ENCODE measurements around the gene FHL2.

The FHL2 gene

DNA sequence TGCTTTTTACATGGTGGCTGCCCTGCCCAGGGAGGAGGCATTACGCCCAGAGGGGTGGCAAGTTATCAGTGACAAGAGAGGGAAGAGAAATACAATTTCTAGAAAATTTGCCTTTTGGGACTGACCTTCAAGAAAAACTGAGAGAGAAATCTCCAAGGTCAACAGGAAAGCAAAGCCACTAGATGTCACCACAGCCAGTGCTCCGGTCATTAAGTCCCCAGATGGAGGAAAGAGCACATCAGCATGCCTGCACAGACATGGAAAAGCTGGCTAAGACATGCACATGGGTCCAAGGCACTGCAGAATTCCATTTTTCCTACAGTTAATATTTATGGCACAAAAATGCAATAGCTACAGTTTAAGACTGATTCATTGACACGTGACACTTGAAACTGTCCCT, 21.0 kb downstream of the FHL2 start:
- H3K27ac ChIP-seq (ENCODE audit: low read length), result no peak overlapping the region
- H3K36me3 ChIP-seq (replicated peaks; ENCODE audit: insufficient read depth, low read length), result no peaks in the 10 kb centered on the region
- H3K9ac ChIP-seq (ENCODE audit: low read length), result no peak overlapping the region

DNA sequence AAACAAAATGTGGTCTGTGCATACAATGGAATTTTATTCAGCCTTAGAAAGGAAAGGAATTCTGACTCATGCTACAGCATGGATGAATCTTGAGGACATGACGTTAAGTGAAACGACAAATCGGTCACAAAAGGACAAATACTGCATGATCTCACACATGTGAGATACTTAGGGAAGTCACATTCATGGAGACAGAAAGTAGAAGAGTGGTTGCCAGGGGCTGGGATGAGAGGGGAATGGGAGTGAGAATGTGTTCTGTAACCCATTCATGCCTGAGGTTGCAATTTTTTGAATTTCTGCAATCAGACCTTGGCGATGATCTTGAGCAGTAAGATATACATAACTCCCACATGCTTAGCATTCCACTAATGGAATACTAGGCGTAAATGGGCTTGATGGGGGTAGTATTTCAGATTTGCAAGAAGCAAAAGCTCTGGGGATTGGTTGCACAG, 22.0 kb downstream of the FHL2 start:
- Histone ChIP-seq H4K20me1 (ENCODE audit: insufficient read depth, low read length) (no peaks in the 10 kb centered on the region), H3K27ac (ENCODE audit: low read length) (no peak overlapping the region), H3K9me2 (replicated peaks; ENCODE audit: insufficient read depth, low read length) (no peaks in the 10 kb centered on the region), H3K79me2 (ENCODE audit: low read length) (peaks cover 6% of the 10 kb centered on the region; the same call in 1 of the 2 replicates), H2AFZ (ENCODE audit: low read length) (no peak overlapping the region), H3K4me2 (ENCODE audit: low read depth, low read length) (no peak overlapping the region), H3K36me3 (replicated peaks; ENCODE audit: insufficient read depth, low read length) (no peaks in the 10 kb centered on the region), H3K9me3 (replicated peaks; ENCODE audit: insufficient read depth, low read length) (no peaks in the 10 kb centered on the region), H3K4me3 (ENCODE audit: low read length) (no peak overlapping the region), H3K9ac (ENCODE audit: low read length) (no peak overlapping the region), H3K4me1 (ENCODE audit: low read length) (peaks cover 16% of the 10 kb centered on the region), H3K27me3 (replicated peaks; ENCODE audit: insufficient read depth, low read length) (no peaks in the 10 kb centered on the region), H3F3A (ENCODE audit: insufficient read depth, low read length) (peaks cover 6% of the 10 kb centered on the region)
- no peak for DNase-seq
- TF ChIP-seq, protein P1, sequence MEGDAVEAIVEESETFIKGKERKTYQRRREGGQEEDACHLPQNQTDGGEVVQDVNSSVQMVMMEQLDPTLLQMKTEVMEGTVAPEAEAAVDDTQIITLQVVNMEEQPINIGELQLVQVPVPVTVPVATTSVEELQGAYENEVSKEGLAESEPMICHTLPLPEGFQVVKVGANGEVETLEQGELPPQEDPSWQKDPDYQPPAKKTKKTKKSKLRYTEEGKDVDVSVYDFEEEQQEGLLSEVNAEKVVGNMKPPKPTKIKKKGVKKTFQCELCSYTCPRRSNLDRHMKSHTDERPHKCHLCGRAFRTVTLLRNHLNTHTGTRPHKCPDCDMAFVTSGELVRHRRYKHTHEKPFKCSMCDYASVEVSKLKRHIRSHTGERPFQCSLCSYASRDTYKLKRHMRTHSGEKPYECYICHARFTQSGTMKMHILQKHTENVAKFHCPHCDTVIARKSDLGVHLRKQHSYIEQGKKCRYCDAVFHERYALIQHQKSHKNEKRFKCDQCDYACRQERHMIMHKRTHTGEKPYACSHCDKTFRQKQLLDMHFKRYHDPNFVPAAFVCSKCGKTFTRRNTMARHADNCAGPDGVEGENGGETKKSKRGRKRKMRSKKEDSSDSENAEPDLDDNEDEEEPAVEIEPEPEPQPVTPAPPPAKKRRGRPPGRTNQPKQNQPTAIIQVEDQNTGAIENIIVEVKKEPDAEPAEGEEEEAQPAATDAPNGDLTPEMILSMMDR (IDR thresholded peaks at IDR 0.05; ENCODE audit: low read length), result no peak
- TF ChIP-seq EZH2phosphoT487 (IDR thresholded peaks at IDR 0.05; ENCODE audit: low read length) (no peak), EZH2 (optimal IDR thresholded peaks at IDR 0.05; ENCODE audit: low read depth, low read length) (no peak)

More for the DNA sequence above, 21.0 kb downstream of the FHL2 start:
- Histone ChIP-seq H3K27me3 (replicated peaks; ENCODE audit: insufficient read depth, low read length) (no peaks in the 10 kb centered on the region), H3K4me2 (ENCODE audit: low read depth, low read length) (no peak overlapping the region), H3K4me1 (ENCODE audit: low read length) (peaks cover 22% of the 10 kb centered on the region), H3K4me3 (ENCODE audit: low read length) (no peak overlapping the region), H4K20me1 (ENCODE audit: insufficient read depth, low read length) (no peaks in the 10 kb centered on the region), H3K9me3 (replicated peaks; ENCODE audit: insufficient read depth, low read length) (no peaks in the 10 kb centered on the region), H2AFZ (ENCODE audit: low read length) (no peak overlapping the region), H3K9me2 (replicated peaks; ENCODE audit: insufficient read depth, low read length) (no peaks in the 10 kb centered on the region), H3F3A (ENCODE audit: insufficient read depth, low read length) (peaks cover 6% of the 10 kb centered on the region), H3K79me2 (ENCODE audit: low read length) (peaks cover 6% of the 10 kb centered on the region; the same call in 1 of the 2 replicates)
- TF ChIP-seq EZH2phosphoT487 (IDR thresholded peaks at IDR 0.05; ENCODE audit: low read length), result no peak
- TF ChIP-seq, protein P1 (IDR thresholded peaks at IDR 0.05; ENCODE audit: low read length), result peak; percentile 13; the same call in 1 of the 2 replicates
- DNase-seq, result no peak

DNA sequence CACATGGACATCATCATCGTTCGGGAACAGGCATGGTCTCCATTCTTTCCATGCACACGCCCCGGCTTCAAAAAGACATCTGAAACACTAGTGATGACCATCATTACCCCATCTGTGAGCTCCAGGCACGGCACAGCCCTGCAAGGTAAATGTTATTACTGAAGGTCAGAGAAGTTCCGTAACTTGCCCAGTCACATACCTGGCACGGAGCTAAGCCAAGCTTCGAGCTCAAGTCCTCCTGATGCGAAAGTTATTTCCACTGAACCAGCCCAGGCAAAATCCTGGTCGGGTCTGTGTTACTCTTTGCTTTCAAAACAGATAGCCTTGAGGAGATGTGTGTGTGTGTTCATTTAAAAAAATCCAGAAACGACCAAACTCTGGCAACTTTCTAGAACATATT, 22.8 kb downstream of the FHL2 start:
- Histone ChIP-seq H3K9ac (ENCODE audit: low read length) (no peak overlapping the region), H3K36me3 (replicated peaks; ENCODE audit: insufficient read depth, low read length) (no peaks in the 10 kb centered on the region), H3K79me2 (ENCODE audit: low read length) (peaks cover 6% of the 10 kb centered on the region; the same call in 1 of the 2 replicates), H3K4me3 (ENCODE audit: low read length) (no peak overlapping the region), H3K27me3 (replicated peaks; ENCODE audit: insufficient read depth, low read length) (no peaks in the 10 kb centered on the region), H4K20me1 (ENCODE audit: insufficient read depth, low read length) (no peaks in the 10 kb centered on the region), H3K9me2 (replicated peaks; ENCODE audit: insufficient read depth, low read length) (no peaks in the 10 kb centered on the region), H3K4me1 (ENCODE audit: low read length) (peaks cover 16% of the 10 kb centered on the region), H3F3A (ENCODE audit: insufficient read depth, low read length) (peaks cover 6% of the 10 kb centered on the region), H2AFZ (ENCODE audit: low read length) (no peak overlapping the region), H3K4me2 (ENCODE audit: low read depth, low read length) (no peak overlapping the region), H3K9me3 (replicated peaks; ENCODE audit: insufficient read depth, low read length) (no peaks in the 10 kb centered on the region), H3K27ac (ENCODE audit: low read length) (no peak overlapping the region)
- no peak for TF ChIP-seq EZH2 (optimal IDR thresholded peaks at IDR 0.05; ENCODE audit: low read depth, low read length)
- TF ChIP-seq, protein P1 (IDR thresholded peaks at IDR 0.05; ENCODE audit: low read length), result no peak
- no peak for TF ChIP-seq EZH2phosphoT487 (IDR thresholded peaks at IDR 0.05; ENCODE audit: low read length)
- DNase-seq, result no peak

All from MM.1S (cell line).